ENCODE data around the gene RPL10A. TPM values are rescaled to one million over a fixed set of nuclear protein-coding genes. Genes with fewer than 3 reads are reported as not detected.
"Not testable (repeated sequence)": the region's sequence is repeated elsewhere in the genome, so short reads cannot be mapped to it uniquely, and the experiment has no call there.

Gene RPL10A
- total and polyA plus RNA-seq, 8 donors = 858 to 2,634 (median 2,475) TPM

DNA sequence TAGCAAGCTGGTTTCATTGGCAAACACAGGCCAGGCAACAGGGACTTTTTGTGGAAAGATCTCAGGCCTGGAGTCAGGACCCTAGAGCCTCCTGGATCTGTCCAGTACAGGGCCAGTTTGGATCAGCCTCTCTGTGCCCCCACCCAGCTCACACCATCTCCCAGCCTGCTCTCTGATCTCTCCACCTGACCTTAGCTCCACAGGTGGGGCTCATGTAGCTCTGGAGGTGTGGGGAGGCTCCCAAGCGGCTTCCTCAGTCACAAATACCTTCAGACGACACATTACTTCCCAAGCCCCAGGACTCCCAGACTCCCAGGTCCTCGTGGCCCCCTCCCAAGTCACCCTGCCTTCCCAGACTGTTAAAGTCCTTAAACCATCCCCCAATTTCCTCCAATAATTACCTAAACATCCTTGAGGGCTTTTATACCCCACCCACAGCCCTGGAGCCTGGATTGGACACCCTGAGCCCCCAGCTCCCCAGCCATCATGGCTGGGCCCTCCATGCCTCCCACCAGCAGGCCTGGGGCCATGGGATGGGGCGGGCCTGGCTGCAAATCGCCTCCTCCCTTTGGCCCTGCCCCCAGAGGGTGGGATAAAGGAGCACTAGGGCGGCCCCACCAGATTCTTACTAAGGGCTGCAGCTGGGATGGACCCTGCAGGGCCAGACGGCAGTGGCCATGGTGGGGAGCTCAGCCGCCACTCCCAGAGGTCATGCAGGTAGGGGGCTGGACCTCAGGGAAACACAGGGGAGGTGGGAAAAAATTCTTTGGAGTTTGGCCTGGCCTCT lies 31.9 kb upstream of the RPL10A start:
- no peak overlapping the region for H3K4me3 ChIP-seq
- intact Hi-C loops (cut with DNase I) = no loop called here
- H3K27ac ChIP-seq = no peak overlapping the region
- TF ChIP-seq, protein P1, sequence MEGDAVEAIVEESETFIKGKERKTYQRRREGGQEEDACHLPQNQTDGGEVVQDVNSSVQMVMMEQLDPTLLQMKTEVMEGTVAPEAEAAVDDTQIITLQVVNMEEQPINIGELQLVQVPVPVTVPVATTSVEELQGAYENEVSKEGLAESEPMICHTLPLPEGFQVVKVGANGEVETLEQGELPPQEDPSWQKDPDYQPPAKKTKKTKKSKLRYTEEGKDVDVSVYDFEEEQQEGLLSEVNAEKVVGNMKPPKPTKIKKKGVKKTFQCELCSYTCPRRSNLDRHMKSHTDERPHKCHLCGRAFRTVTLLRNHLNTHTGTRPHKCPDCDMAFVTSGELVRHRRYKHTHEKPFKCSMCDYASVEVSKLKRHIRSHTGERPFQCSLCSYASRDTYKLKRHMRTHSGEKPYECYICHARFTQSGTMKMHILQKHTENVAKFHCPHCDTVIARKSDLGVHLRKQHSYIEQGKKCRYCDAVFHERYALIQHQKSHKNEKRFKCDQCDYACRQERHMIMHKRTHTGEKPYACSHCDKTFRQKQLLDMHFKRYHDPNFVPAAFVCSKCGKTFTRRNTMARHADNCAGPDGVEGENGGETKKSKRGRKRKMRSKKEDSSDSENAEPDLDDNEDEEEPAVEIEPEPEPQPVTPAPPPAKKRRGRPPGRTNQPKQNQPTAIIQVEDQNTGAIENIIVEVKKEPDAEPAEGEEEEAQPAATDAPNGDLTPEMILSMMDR (IDR thresholded peaks at IDR 0.05) = no peak
- H3K4me1 ChIP-seq = no peaks in the 10 kb centered on the region
- no peaks in the 10 kb centered on the region for H3K27me3 ChIP-seq
- ATAC-seq (no peak), DNase-seq (no peak)
- H3K36me3 ChIP-seq = no peaks in the 10 kb centered on the region
- no peaks in the 10 kb centered on the region for H3K9me3 ChIP-seq

DNA sequence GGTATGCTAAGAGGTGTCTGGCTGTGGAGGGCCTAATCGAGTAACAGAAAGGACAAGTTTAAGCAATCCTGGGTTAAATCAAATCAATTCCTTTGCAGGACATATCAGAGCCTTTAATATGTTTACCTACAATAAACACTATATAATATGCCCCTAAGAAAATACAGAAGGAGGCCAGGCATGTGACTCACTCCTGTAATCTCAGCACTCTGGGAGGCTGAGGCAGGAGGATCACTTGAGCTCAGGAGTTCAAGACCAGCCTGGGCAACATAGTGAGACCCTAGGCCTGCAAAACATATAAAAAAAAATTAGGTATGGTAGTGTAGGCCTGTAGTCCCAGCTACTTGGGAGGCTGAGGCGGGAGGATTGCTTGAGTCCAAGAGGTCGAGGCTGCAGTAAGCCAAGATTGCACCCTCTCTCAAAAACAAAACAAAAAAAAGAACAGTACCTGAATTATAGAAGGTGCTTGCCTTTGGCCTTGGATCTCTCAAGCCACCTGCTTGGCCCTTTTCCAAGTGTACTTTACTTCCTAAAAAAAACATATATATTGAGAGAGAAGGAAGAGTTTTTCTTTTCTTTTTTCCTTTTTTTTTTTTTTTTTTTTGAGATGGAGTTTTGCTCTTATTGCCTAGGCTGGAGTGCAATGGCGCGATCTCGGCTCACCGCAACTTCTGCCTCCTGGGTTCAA lies 29.7 kb upstream of the RPL10A start:
- DNase-seq; H3K27me3 ChIP-seq; intact Hi-C loops (cut with DNase I); H3K27ac ChIP-seq; ATAC-seq; H3K36me3 ChIP-seq; H3K4me3 ChIP-seq; H3K9me3 ChIP-seq; H3K4me1 ChIP-seq: not testable (repeated sequence)

GRCh38 chr6:35439308-35439707 lies 28.9 kb upstream of the RPL10A start:
- H3K9me3 ChIP-seq = no peaks in the 10 kb centered on the region
- H3K27ac ChIP-seq = no peak overlapping the region
- no peaks in the 10 kb centered on the region for H3K27me3 ChIP-seq
- intact Hi-C loops (cut with DNase I) = no loop called here
- H3K36me3 ChIP-seq = no peaks in the 10 kb centered on the region
- ATAC-seq = no peak
- H3K4me1 ChIP-seq = no peaks in the 10 kb centered on the region
- H3K4me3 ChIP-seq = no peak overlapping the region
- DNase-seq = no peak
- TF ChIP-seq, protein P1 (IDR thresholded peaks at IDR 0.05) = no peak

- H3K27ac ChIP-seq = no peak overlapping the region
- H3K36me3 ChIP-seq = no peaks in the 10 kb centered on the region
- H3K4me3 ChIP-seq = no peak overlapping the region
- H3K9me3 ChIP-seq = no peaks in the 10 kb centered on the region
- H3K4me1 ChIP-seq = no peaks in the 10 kb centered on the region
- ATAC-seq = no peak
- no peak for DNase-seq
- TF ChIP-seq, protein P1 (IDR thresholded peaks at IDR 0.05) = no peak
- no peaks in the 10 kb centered on the region for H3K27me3 ChIP-seq
- intact Hi-C loops (cut with DNase I) = no loop called here
Observed at GRCh38 chr6:35441205-35441604, 27.0 kb upstream of the RPL10A start.

GRCh38 chr6:35441642-35442041 lies 26.6 kb upstream of the RPL10A start:
- TF ChIP-seq, protein P1 (IDR thresholded peaks at IDR 0.05) = no peak
- H3K27ac ChIP-seq = no peak overlapping the region
- H3K9me3 ChIP-seq = no peaks in the 10 kb centered on the region
- intact Hi-C loops (cut with DNase I) = no loop called here
- no peak overlapping the region for H3K4me3 ChIP-seq
- no peaks in the 10 kb centered on the region for H3K36me3 ChIP-seq
- H3K27me3 ChIP-seq = no peaks in the 10 kb centered on the region
- DNase-seq (no peak), ATAC-seq (no peak)
- no peaks in the 10 kb centered on the region for H3K4me1 ChIP-seq

Data from left lung (tissue), 10 donors.